Measurements from ENCODE around the gene SPOCK1. TPM values are rescaled to one million over a fixed set of nuclear protein-coding genes. Genes with fewer than 3 reads are reported as not detected.

The SPOCK1 gene
- total and polyA plus RNA-seq, 10 donors = 0.50 to 17.0 (median 6.6) TPM

- no peak for DNase-seq
- Histone ChIP-seq H3K4me3 (no peak overlapping the region), H3K27ac (no peak overlapping the region), H3K36me3 (no peaks in the 10 kb centered on the region), H3K4me1 (no peaks in the 10 kb centered on the region), H3K9me3 (no peaks in the 10 kb centered on the region), H3K27me3 (replicated peaks in 1 of 7) (peaks cover 0 to 5% (median 0%) of the 10 kb centered on the region in 7 donors)
- intact Hi-C loops (cut with DNase I; ENCODE audit: low total_unique reads) = no loop called here
- no peak for TF ChIP-seq POLR2A (IDR thresholded peaks at IDR 0.05)
- TF ChIP-seq CTCF (IDR thresholded peaks at IDR 0.05 in 8 of 11, conservative IDR thresholded peaks at IDR 0.05 in 3 of 11) = no peak
- TF ChIP-seq POLR2AphosphoS5 (IDR thresholded peaks at IDR 0.05) = no peak
- WGBS, 5 donors = 66 to 86% (median 77%) methylated on average over 3 of the region's 3 CpGs
Measured at GRCh38 chr5:137346281-137346680, 152.8 kb downstream of the SPOCK1 start.

GRCh38 chr5:137345396-137345795 lies 153.7 kb downstream of the SPOCK1 start:
- Histone ChIP-seq H3K27ac (no peak overlapping the region), H3K4me3 (no peak overlapping the region), H3K4me1 (no peaks in the 10 kb centered on the region), H3K27me3 (replicated peaks in 1 of 7) (peaks cover 0 to 5% (median 0%) of the 10 kb centered on the region in 7 donors), H3K9me3 (no peaks in the 10 kb centered on the region), H3K36me3 (no peaks in the 10 kb centered on the region)
- no peak for DNase-seq
- TF ChIP-seq POLR2AphosphoS5 (IDR thresholded peaks at IDR 0.05) (no peak), POLR2A (IDR thresholded peaks at IDR 0.05) (no peak), CTCF (IDR thresholded peaks at IDR 0.05 in 8 of 11, conservative IDR thresholded peaks at IDR 0.05 in 3 of 11) (no peak)
- intact Hi-C loops (cut with DNase I; ENCODE audit: low total_unique reads) = no loop called here

GRCh38 chr5:137344723-137345322 lies 154.3 kb downstream of the SPOCK1 start:
- no peak for DNase-seq
- no peak overlapping the region for H3K4me3 ChIP-seq
- intact Hi-C loops (cut with DNase I; ENCODE audit: low total_unique reads) = no loop called here
- H3K9me3 ChIP-seq = no peaks in the 10 kb centered on the region
- 19 to 35% (median 34%) methylated on average over 6 of the region's 6 CpGs for WGBS, 5 donors
- no peaks in the 10 kb centered on the region for H3K4me1 ChIP-seq
- H3K27ac ChIP-seq = no peak overlapping the region
- TF ChIP-seq CTCF (IDR thresholded peaks at IDR 0.05 in 8 of 11, conservative IDR thresholded peaks at IDR 0.05 in 3 of 11) = peak in 9 of 11 experiments; percentile 4 to 57 (median 49)
- no peak for TF ChIP-seq POLR2A (IDR thresholded peaks at IDR 0.05)
- no peaks in the 10 kb centered on the region for H3K36me3 ChIP-seq
- peaks cover 0 to 5% (median 0%) of the 10 kb centered on the region in 7 donors for H3K27me3 ChIP-seq (replicated peaks in 1 of 7)

GRCh38 chr5:137344021-137344420 lies 155.1 kb downstream of the SPOCK1 start:
- Histone ChIP-seq H3K27me3 (replicated peaks in 1 of 7) (peaks cover 0 to 5% (median 0%) of the 10 kb centered on the region in 7 donors), H3K4me3 (no peak overlapping the region), H3K27ac (no peak overlapping the region), H3K9me3 (no peaks in the 10 kb centered on the region), H3K4me1 (no peaks in the 10 kb centered on the region), H3K36me3 (no peaks in the 10 kb centered on the region)
- no peak for DNase-seq
- WGBS, 5 donors = 79 to 88% (median 86%) methylated on average over 4 of the region's 4 CpGs
- no peak for TF ChIP-seq CTCF (IDR thresholded peaks at IDR 0.05 in 8 of 11, conservative IDR thresholded peaks at IDR 0.05 in 3 of 11)
- TF ChIP-seq POLR2AphosphoS5 (IDR thresholded peaks at IDR 0.05) = no peak
- no peak for TF ChIP-seq POLR2A (IDR thresholded peaks at IDR 0.05)
- intact Hi-C loops (cut with DNase I; ENCODE audit: low total_unique reads) = no loop called here
